OCI-LY7 (cell line): Measurements from ENCODE around the gene TEX50.

Experiments
- CTCF ChIP-seq: fragments of 200-600 bp; sonication (generic); conservative IDR thresholded peaks from 2 replicates; pipeline ENCODE4 v1.5.1; 2014; ENCODE audit warnings: mild to moderate bottlenecking, antibody characterized with exemption, low read length, moderate library complexity, mixed read lengths
- EZH2phosphoT487 ChIP-seq: fragments of 200-600 bp; sonication (generic); IDR thresholded peaks from 2 replicates; pipeline ENCODE4 v1.6.1; 2018; ENCODE audit warnings: low read depth, borderline replicate concordance, mild to moderate bottlenecking, mixed run types, antibody characterized with exemption, low read length, moderate library complexity, mixed read lengths

- TF ChIP-seq CTCF = no peak
- no peak for TF ChIP-seq EZH2phosphoT487
Measured at GRCh38 chr1:173596097-173596825, 38.9 kb upstream of the TEX50 start.
